Psoas muscle (tissue), 8 donors: Measurements from ENCODE around the gene GOLGA1. TPM values are rescaled to one million over a fixed set of nuclear protein-coding genes. Genes with fewer than 3 reads are reported as not detected.
A peak's percentile ranks its signal among the peaks of the same experiment; 100 is the strongest.

Experiments used
- ATAC-seq, 4 donors: fragments of 200-7000 bp; cut with Tn5 transposase; one replicate each; pipeline ENCODE4 v1.9.1; 2020; ENCODE audit warnings: moderate library complexity in 3 of 4, mild to moderate bottlenecking in 2 of 4
- DNase-seq, 2 donors: peaks; one replicate each; pipeline ENCODE4 v3.0.0-alpha.2; 2020
- H3K27ac ChIP-seq: fragments of 200-600 bp; one replicate; pipeline ENCODE4 v1.8.0; 2022
- H3K27me3 ChIP-seq, 3 donors: fragments of 200-600 bp in 1 of 3; one replicate each; pipeline versions ENCODE4 v1.6.1 to v1.8.0; 2013 to 2022; ENCODE audit warnings: low read length in 2 of 3, mild to moderate bottlenecking in 2 of 3, moderate library complexity in 1 of 3; ENCODE audit not compliant: insufficient read depth in 3 of 3
- H3K36me3 ChIP-seq, 2 donors: fragments of 200-600 bp in 1 of 2; one replicate each; pipeline versions ENCODE4 v1.6.1 to v1.8.0; 2013 to 2022; ENCODE audit warnings: low read depth in 1 of 2, mild to moderate bottlenecking in 1 of 2, moderate library complexity in 1 of 2; ENCODE audit not compliant: insufficient read depth in 1 of 2
- H3K4me1 ChIP-seq: fragments of 200-600 bp; one replicate; pipeline ENCODE4 v1.8.0; 2022
- H3K4me3 ChIP-seq: fragments of 200-600 bp; one replicate; pipeline ENCODE4 v1.8.0; 2022; ENCODE audit warnings: mild to moderate bottlenecking
- H3K9me3 ChIP-seq: fragments of 200-600 bp; one replicate; pipeline ENCODE4 v1.8.0; 2022
- WGBS, 3 donors: extraction: QIAGEN DNeasy Blood & Tissue Kit; methylation state at CpG; one replicate each; pipeline versions ENCODE4 v1.1.6 to v1.1.7; 2013; 5-methylcytosine and 5-hydroxymethylcytosine counted together
- intact Hi-C, 2 donors: fragments of 100-400 bp; cut with DNase I; formaldehyde crosslinking; loops; one replicate each; pipeline versions ENCODE4 v1.11.0 to v1.14.2; 2022
- polyA plus RNA-seq, 3 donors: library from polyadenylated mRNA; stranded (reverse); fragments of 200-250 nt; gene quantifications; one replicate each; pipeline ENCODE4 v1.2.3, GENCODE V29; 2013
- total RNA-seq, 4 donors: library from RNA; stranded (reverse); fragmentation: NEBNext Ultra II Directional in 2 of 4; extraction: Animal tissue kit (Norgen Biotek cat#: 25700) in 2 of 4; gene quantifications; one replicate each; pipeline versions ENCODE4 v1.2.1 to v1.2.4, GENCODE V29; 2021 to 2023
- TF ChIP-seq, protein P1 (sequence below): fragments of 200-600 bp; IDR thresholded peaks from one replicate; pipeline ENCODE4 v1.8.0; 2022; ENCODE audit warnings: antibody characterized with exemption
- donor health status: healthy with polysubstance abuse.
- donor health status: DM: no; HTN: no; CAD: no; lungs with moderate emphysema.
- donor health status: Bipolar disorder and iron deficiency.
- donor health status: healthy.
- donor health status: DM: yes; HTN: yes; CAD: no.
- donor health status: DM: no; HTN: no; CAD: no.
- donor health status: DM: no; HTN: no; CAD: no.
- donor health status: DM: yes; HTN: yes; CAD: no.

GOLGA1 gene
- total and polyA plus RNA-seq, 7 donors, result 8.0 to 23.0 (median 15.2) TPM

DNA sequence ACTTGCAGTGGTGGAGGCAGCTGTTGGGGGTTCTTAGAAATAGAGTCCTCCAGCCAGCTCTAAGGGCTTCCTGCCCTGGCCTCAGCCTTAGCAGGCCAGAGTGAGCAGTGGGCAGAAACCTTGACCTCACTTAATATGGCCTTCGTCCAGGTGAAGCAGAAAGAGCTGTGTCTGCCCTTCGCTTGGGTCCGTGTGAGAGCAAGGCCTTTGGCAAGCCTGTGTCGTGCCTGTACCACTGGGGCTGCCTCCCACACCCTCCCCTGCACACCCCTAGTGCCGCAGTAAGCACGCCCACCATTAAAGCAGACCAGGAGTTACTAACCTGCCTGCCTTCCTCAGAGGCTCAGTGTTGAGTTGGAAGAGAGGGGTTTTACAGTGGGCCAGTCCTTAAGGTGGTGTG lies 65.4 kb downstream of the GOLGA1 start:
- ATAC-seq, result no peak
- DNase-seq, result peak in 1 of 2 donors; percentile 9
- peaks cover 4 to 73% of the 10 kb centered on the region in 2 donors for H3K36me3 ChIP-seq
- TF ChIP-seq, protein P1, sequence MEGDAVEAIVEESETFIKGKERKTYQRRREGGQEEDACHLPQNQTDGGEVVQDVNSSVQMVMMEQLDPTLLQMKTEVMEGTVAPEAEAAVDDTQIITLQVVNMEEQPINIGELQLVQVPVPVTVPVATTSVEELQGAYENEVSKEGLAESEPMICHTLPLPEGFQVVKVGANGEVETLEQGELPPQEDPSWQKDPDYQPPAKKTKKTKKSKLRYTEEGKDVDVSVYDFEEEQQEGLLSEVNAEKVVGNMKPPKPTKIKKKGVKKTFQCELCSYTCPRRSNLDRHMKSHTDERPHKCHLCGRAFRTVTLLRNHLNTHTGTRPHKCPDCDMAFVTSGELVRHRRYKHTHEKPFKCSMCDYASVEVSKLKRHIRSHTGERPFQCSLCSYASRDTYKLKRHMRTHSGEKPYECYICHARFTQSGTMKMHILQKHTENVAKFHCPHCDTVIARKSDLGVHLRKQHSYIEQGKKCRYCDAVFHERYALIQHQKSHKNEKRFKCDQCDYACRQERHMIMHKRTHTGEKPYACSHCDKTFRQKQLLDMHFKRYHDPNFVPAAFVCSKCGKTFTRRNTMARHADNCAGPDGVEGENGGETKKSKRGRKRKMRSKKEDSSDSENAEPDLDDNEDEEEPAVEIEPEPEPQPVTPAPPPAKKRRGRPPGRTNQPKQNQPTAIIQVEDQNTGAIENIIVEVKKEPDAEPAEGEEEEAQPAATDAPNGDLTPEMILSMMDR, result no peak
- no peak overlapping the region for H3K27ac ChIP-seq
- no peaks in the 10 kb centered on the region for H3K9me3 ChIP-seq
- H3K27me3 ChIP-seq, result no peaks in the 10 kb centered on the region
- H3K4me3 ChIP-seq, result no peak overlapping the region
- WGBS, 3 donors, result 85 to 98% (median 87%) methylated on average over 6 of the region's 6 CpGs
- intact Hi-C loops, result loop anchor here in 1 of 2 donors (5.0 kb wide), 1 partner anchor 57 kb away; no protein-coding TSS in a partner anchor
- peaks cover 38% of the 10 kb centered on the region for H3K4me1 ChIP-seq

DNA sequence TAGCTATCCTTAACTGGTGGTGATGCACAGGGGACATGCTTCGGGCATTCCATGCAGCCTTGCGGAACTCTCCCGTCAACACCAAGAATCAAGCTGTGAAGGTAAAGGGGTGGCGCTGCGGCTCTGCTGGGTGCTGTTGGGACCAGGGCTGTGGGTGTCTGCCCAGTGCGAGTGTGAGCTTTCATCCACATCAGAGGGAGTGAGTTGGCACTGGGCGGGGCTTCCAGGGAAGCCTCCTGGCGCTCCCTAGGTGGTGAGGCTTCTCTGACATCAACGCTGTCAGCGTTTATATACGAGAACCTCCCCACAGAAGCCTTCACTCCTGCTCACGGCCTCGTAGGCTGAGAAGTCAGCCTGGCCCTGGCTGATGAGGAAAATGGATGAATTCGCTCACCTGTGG lies 67.2 kb downstream of the GOLGA1 start:
- no peaks in the 10 kb centered on the region for H3K9me3 ChIP-seq
- no peak overlapping the region for H3K27ac ChIP-seq
- DNase-seq, result no peak
- H3K36me3 ChIP-seq, result peaks cover 4 to 55% of the 10 kb centered on the region in 2 donors
- TF ChIP-seq, protein P1, result no peak
- intact Hi-C loops, result no loop called here
- no peak for ATAC-seq
- H3K4me3 ChIP-seq, result no peak overlapping the region
- no peaks in the 10 kb centered on the region for H3K27me3 ChIP-seq
- WGBS, 3 donors, result 87 to 91% (median 88%) methylated on average over 14 of the region's 14 CpGs
- H3K4me1 ChIP-seq, result peaks cover 40% of the 10 kb centered on the region

DNA sequence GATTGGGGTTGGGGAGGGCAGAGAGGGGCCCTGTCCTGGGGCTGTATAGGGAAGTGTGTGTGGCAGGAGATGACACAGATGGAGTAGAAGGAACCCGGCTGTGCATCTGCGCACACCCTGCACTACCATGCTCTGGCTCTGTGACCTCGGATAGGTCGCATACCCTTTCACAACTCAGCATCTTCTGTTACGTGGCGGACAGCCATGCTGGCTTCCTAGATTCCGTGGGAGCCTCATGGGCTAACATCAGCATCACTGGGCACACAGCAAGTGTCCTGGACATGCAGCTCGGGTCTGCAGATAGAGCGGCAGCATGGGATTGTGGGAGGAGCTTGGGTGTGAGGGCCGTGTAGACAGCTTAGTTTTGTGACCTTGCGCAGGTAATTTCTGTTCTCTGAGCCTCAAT lies 69.7 kb downstream of the GOLGA1 start:
- Histone ChIP-seq H3K9me3 (no peaks in the 10 kb centered on the region), H3K27me3 (no peaks in the 10 kb centered on the region), H3K27ac (peak overlapping the region; percentile 99), H3K36me3 (peaks cover 4 to 30% of the 10 kb centered on the region in 2 donors), H3K4me1 (peaks cover 48% of the 10 kb centered on the region), H3K4me3 (peak overlapping the region; percentile 93)
- TF ChIP-seq, protein P1, result no peak
- intact Hi-C loops, result no loop called here
- WGBS, 3 donors, result 44 to 72% (median 49%) methylated on average over 11 of the region's 11 CpGs
- no peak for DNase-seq
- ATAC-seq, result peak in 2 of 4 donors; percentile 7 to 24

DNA sequence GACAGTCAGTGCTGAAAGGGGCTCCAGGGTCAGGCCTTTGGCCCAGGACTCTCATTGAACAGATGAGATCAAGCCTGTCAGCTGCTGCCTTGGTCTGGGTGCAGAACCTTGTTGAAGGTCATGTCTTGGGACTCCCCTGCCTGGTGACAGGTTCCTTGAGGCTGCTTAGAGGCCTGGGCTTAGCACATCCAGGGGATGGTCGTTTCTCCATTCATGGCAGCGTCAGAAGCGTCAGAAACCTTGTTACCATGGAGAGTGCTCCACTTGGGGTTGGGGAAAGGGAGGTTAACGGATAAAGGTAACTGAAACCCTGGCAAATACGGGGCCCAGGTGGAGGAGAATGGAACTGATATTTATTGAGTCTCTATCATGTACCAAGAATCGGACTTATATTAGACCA lies 70.2 kb downstream of the GOLGA1 start:
- Histone ChIP-seq H3K27ac (peak overlapping the region; percentile 99), H3K36me3 (peaks cover under 1 to 25% of the 10 kb centered on the region in 2 donors), H3K4me3 (peak overlapping the region; percentile 93), H3K27me3 (no peaks in the 10 kb centered on the region), H3K4me1 (peaks cover 48% of the 10 kb centered on the region), H3K9me3 (no peaks in the 10 kb centered on the region)
- intact Hi-C loops, result no loop called here
- no peak for ATAC-seq
- WGBS, 3 donors, result 50 to 67% (median 52%) methylated on average over 6 of the region's 6 CpGs
- no peak for DNase-seq
- TF ChIP-seq, protein P1, result no peak
